ENCODE data around the gene WAC. TPM values are rescaled to one million over a fixed set of nuclear protein-coding genes. Genes with fewer than 3 reads are reported as not detected.

WAC gene
- total and polyA plus RNA-seq, 12 donors: 23.6 to 143 (median 104) TPM

DNA sequence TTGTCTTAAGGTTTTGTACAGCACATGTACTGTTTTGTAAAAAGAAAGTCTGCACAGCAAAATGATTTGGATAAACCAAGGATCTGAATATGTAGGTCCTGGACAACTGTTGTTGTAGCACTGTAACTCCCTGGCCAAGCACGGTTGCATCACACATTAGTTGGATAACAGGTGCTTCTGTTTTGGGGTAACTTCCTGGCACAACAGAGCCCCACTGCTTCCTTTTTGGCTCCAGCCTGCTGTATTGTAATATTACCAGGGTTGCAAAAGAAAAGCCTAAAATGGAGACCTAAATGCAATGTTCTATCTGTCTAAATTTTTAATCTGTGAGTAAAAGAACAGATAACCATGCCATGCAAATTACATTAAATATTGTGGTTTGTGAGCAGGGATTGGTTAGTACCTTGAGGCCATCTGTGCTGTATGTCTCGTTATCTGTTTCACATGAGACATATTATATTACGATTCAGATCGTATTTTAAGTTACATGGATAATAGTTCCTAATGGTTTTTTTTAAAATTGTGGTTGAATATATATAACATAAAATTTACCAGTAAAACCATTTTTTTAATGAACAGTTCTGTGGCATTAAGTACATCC is 27.5 kb upstream of the WAC start:
- Histone ChIP-seq H3K9me3 (replicated peaks in 1 of 3) (no peaks in the 10 kb centered on the region), H3K36me3 (replicated peaks in 1 of 2) (no peaks in the 10 kb centered on the region), H3K27me3 (no peaks in the 10 kb centered on the region), H3K4me1 (replicated peaks in 1 of 2) (no peaks in the 10 kb centered on the region), H3K4me3 (no peak overlapping the region), H3K27ac (no peak overlapping the region)
- DNase-seq: no peak
- WGBS, 4 donors: 77 to 84% (median 80%) methylated on average over 4 of the region's 4 CpGs
- TF ChIP-seq POLR2A (IDR thresholded peaks at IDR 0.05): no peak
- TF ChIP-seq, protein P1, sequence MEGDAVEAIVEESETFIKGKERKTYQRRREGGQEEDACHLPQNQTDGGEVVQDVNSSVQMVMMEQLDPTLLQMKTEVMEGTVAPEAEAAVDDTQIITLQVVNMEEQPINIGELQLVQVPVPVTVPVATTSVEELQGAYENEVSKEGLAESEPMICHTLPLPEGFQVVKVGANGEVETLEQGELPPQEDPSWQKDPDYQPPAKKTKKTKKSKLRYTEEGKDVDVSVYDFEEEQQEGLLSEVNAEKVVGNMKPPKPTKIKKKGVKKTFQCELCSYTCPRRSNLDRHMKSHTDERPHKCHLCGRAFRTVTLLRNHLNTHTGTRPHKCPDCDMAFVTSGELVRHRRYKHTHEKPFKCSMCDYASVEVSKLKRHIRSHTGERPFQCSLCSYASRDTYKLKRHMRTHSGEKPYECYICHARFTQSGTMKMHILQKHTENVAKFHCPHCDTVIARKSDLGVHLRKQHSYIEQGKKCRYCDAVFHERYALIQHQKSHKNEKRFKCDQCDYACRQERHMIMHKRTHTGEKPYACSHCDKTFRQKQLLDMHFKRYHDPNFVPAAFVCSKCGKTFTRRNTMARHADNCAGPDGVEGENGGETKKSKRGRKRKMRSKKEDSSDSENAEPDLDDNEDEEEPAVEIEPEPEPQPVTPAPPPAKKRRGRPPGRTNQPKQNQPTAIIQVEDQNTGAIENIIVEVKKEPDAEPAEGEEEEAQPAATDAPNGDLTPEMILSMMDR (IDR thresholded peaks at IDR 0.05): no peak
- intact Hi-C loops (cut with DNase I): no loop called here

DNA sequence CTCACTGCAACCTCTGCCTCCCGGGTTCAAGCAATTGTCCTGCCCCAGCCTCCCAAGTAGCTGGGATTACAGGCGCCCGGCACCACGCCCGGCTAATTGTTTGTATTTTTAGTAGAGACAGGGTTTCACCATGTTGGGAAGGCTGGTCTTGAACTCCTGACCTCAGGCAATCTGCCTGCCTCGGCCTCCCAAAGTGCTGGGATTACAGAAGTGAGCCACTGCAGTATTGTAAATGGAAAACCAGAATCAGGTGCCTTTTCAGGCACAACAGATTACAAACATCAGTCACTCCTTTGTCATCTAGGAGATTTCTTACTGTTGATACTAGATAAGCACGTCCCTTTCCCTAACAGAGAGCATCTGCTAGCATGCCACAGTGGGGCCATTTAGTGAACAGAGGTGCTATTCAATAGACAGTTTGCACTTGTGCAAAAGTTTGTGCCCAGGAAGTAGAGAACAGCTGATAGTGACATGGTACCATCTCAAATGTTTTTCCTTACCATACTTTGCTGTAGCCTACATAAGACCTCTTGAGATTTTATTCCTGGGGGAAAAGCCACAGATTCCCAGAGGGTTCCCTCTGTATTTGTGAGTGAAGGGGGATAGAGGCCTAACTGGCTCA is 24.5 kb upstream of the WAC start:
- 74 to 86% (median 80%) methylated on average over 7 of the region's 7 CpGs for WGBS, 4 donors
- intact Hi-C loops (cut with DNase I): no loop called here

DNA sequence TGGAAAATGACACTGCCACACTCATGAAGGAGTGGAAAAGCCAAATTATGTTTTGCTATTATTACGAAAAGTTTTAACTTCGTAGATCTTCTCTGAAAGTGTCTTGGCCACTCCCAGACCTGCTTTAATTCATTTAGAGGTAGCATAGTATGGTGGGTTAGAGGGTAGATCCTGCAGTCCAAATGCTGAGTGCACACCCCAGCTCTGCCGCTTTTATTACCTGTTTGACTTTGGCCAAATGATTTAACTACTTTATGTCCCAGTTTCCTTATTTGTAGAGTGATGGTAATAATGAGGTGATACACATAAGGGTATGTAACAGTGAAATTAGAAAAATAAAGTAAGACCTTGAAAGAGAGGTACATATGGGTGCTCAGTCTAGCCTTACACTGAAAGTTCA is 23.6 kb upstream of the WAC start:
- Histone ChIP-seq H3K27me3 (no peaks in the 10 kb centered on the region), H3K4me3 (no peak overlapping the region), H3K36me3 (replicated peaks in 1 of 2) (no peaks in the 10 kb centered on the region), H3K4me1 (replicated peaks in 1 of 2) (no peaks in the 10 kb centered on the region), H3K27ac (no peak overlapping the region), H3K9me3 (replicated peaks in 1 of 3) (no peaks in the 10 kb centered on the region)
- intact Hi-C loops (cut with DNase I): no loop called here
- no peak for DNase-seq
- TF ChIP-seq, protein P1 (IDR thresholded peaks at IDR 0.05): no peak
- TF ChIP-seq POLR2A (IDR thresholded peaks at IDR 0.05): no peak
- WGBS, 4 donors: 77 to 90% (median 85%) methylated on average over 3 of the region's 3 CpGs

More for the DNA sequence above, 24.5 kb upstream of the WAC start:
- TF ChIP-seq POLR2A (IDR thresholded peaks at IDR 0.05): no peak
- TF ChIP-seq, protein P1 (IDR thresholded peaks at IDR 0.05): no peak
- no peak overlapping the region for H3K27ac ChIP-seq
- no peaks in the 10 kb centered on the region for H3K27me3 ChIP-seq
- no peaks in the 10 kb centered on the region for H3K4me1 ChIP-seq (replicated peaks in 1 of 2)
- no peaks in the 10 kb centered on the region for H3K36me3 ChIP-seq (replicated peaks in 1 of 2)
- H3K9me3 ChIP-seq (replicated peaks in 1 of 3): no peaks in the 10 kb centered on the region
- DNase-seq: no peak
- H3K4me3 ChIP-seq: no peak overlapping the region

DNA sequence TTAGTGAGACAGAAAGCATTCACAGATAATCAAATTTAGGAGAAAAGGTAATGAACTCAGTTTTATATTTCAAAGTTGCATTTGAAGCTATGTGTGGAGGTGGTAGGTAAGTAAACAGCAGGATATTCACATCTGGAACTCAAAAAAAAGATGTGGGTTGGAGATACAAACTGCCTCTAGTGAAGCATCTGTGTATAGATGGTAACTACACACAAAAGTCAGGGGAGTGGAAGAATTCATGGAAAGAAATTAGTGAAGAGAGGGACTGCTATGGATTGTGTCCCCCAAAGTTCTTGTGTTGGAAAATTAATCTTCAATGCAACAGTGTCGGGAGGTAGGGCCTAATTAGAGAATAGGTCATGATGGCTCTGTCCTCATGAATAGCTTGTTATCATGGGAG is 18.3 kb upstream of the WAC start:
- Histone ChIP-seq H3K4me1 (replicated peaks in 1 of 2) (no peaks in the 10 kb centered on the region), H3K36me3 (replicated peaks in 1 of 2) (no peaks in the 10 kb centered on the region), H3K27ac (no peak overlapping the region), H3K9me3 (replicated peaks in 1 of 3) (no peaks in the 10 kb centered on the region), H3K27me3 (no peaks in the 10 kb centered on the region), H3K4me3 (no peak overlapping the region)
- no peak for TF ChIP-seq POLR2A (IDR thresholded peaks at IDR 0.05)
- TF ChIP-seq, protein P1 (IDR thresholded peaks at IDR 0.05): no peak
- WGBS, 4 donors: 88 to 92% (median 89%) methylated on average over 1 of the region's 1 CpG
- no peak for DNase-seq
- intact Hi-C loops (cut with DNase I): no loop called here
